Memory B cell (primary cell): ENCODE data around the gene ANO4.

Experiments
- ATAC-seq: fragments of 150-1000 bp; cut with Tn5 transposase; 2 replicates; pipeline ENCODE4 v1.10.0; 2021; ENCODE audit warnings: low read depth, mild to moderate bottlenecking, moderate library complexity
- DNase-seq, 2 donors: peaks; one replicate each; pipeline ENCODE4 v3.0.0; 2022; ENCODE audit warnings: low spot score in 2 of 2
- H3K27ac Mint-ChIP-seq: one replicate; pipeline ENCODE4 v1.8.0; 2022; ENCODE audit warnings: mild to moderate bottlenecking, moderate library complexity, mixed read lengths
- H3K27me3 Mint-ChIP-seq: one replicate; pipeline ENCODE4 v1.8.0; 2022; ENCODE audit warnings: mixed read lengths
- H3K36me3 Mint-ChIP-seq: one replicate; pipeline ENCODE4 v1.8.0; 2022; ENCODE audit warnings: mild to moderate bottlenecking, mixed read lengths
- H3K4me1 Mint-ChIP-seq: one replicate; pipeline ENCODE4 v1.8.0; 2022; ENCODE audit warnings: mixed read lengths
- H3K4me3 Mint-ChIP-seq: one replicate; pipeline ENCODE4 v1.8.0; 2022; ENCODE audit warnings: mild to moderate bottlenecking, moderate library complexity, mixed read lengths
- H3K9me3 Mint-ChIP-seq: one replicate; pipeline ENCODE4 v1.8.0; 2022; ENCODE audit warnings: mixed read lengths

The ANO4 gene

DNA sequence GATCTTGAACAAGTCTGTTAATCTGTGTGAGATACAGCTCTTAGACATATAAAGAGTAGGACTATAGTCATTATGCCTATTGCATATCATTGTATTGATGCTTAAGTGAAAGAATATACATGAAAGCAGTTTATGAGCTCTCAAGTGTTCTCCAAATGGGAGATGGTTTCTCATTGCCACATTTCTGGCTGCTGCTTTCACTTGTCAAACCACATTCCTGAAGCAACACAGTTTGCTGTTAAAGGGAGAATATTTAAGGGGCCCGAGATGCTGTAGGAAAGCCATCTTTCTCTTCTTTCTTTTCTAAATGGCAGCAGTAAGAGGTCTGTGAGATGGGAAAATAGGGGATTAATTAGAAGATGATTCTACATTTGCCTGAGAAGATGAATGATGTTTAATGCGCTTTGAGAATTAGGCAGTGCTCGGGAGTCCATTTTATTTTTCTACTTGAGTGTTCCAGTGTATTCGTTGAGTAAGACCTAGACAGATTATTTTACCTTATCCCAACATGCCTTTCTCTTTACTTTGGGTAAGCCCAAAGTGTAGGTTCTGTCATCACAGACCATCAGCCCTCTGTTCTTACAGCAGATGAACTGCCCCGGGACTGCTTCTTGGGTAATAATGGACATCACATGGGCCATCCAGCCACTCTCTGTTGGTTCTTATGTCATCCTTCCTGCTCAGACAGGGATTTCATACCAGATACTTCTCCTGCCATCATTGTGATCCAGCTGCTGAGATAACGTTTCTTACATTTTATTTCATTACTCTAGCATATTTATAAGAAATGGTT lies 35.6 kb downstream of the ANO4 start:
- Mint-ChIP-seq H3K9me3 (peaks cover 6% of the 10 kb centered on the region), H3K27ac (no peak overlapping the region), H3K4me3 (no peak overlapping the region), H3K4me1 (no peaks in the 10 kb centered on the region), H3K27me3 (peaks cover 4% of the 10 kb centered on the region), H3K36me3 (no peaks in the 10 kb centered on the region)
- no peak for DNase-seq
- no peak for ATAC-seq

DNA sequence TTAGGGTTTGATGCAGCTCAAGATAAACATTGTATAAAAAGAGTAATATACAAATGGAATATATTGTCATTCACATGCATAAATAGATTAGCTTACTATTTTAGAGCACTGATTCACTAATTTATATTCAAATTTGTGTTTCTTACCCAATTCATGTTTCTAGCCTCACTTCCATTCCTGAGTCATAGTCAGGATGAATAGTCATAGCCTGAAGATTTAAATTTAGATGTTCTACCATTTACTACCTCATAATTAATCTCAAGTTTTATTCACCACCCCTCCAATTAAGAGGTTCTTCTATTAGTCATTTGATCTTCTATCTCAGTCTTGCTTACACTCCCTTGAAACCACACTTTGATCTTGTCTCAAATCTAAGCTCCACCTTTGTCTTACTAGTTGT lies 38.7 kb downstream of the ANO4 start:
- no peaks in the 10 kb centered on the region for H3K4me1 Mint-ChIP-seq
- no peak for ATAC-seq
- H3K36me3 Mint-ChIP-seq = no peaks in the 10 kb centered on the region
- DNase-seq = no peak
- H3K27ac Mint-ChIP-seq = no peak overlapping the region
- peaks cover 3% of the 10 kb centered on the region for H3K9me3 Mint-ChIP-seq
- H3K4me3 Mint-ChIP-seq = no peak overlapping the region
- H3K27me3 Mint-ChIP-seq = peaks cover 1% of the 10 kb centered on the region

DNA sequence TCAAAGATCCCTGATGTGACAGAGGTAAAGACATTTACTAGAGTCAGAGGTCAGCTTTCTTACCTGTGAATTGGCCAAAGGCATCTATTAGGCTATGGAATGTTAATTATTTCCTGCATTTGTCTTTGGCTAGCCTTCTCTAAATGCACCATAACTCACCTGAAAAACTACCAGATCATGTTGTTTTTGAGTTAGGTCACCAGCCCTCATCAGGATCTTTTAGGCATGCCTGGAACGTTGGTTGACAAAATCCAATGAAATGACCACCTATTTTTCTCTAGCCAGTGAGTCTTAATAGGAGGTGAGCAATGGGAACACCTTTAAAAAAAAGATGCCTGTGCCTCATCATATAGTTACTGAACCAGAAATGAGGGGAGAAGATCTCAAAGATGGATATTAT lies 46.2 kb downstream of the ANO4 start:
- Mint-ChIP-seq H3K4me3 (no peak overlapping the region), H3K36me3 (no peaks in the 10 kb centered on the region), H3K27me3 (no peaks in the 10 kb centered on the region), H3K9me3 (peaks cover 5% of the 10 kb centered on the region), H3K4me1 (peaks cover 7% of the 10 kb centered on the region), H3K27ac (no peak overlapping the region)
- DNase-seq (no peak), ATAC-seq (no peak)

GRCh38 chr12:100842156-100842555 lies 47.6 kb downstream of the ANO4 start:
- H3K4me1 Mint-ChIP-seq = peaks cover 7% of the 10 kb centered on the region
- H3K27me3 Mint-ChIP-seq = no peaks in the 10 kb centered on the region
- no peak overlapping the region for H3K4me3 Mint-ChIP-seq
- DNase-seq = no peak
- peaks cover 5% of the 10 kb centered on the region for H3K9me3 Mint-ChIP-seq
- ATAC-seq = no peak
- no peak overlapping the region for H3K27ac Mint-ChIP-seq
- no peaks in the 10 kb centered on the region for H3K36me3 Mint-ChIP-seq

DNA sequence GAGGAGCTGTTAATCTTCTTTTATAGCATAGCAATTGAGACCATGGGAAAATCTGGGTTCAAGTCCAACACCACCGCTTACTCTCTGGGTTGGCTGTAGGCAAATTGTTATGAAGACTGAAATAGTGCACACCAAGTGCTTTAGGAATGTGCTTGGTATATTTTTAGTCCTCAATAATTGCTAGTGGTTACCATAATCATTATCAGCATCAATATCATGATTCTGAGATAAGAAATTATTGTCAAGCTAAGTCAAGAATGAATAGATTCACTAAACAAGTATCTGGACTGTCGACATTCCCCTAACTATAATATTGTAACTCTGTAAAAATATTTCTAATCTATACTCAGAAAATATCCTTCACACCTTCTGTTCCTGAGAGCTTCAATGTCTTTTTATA lies 48.5 kb downstream of the ANO4 start:
- ATAC-seq (no peak), DNase-seq (no peak)
- peaks cover 5% of the 10 kb centered on the region for H3K9me3 Mint-ChIP-seq
- no peak overlapping the region for H3K4me3 Mint-ChIP-seq
- H3K27me3 Mint-ChIP-seq = no peaks in the 10 kb centered on the region
- no peaks in the 10 kb centered on the region for H3K36me3 Mint-ChIP-seq
- H3K4me1 Mint-ChIP-seq = peaks cover 7% of the 10 kb centered on the region
- no peak overlapping the region for H3K27ac Mint-ChIP-seq

DNA sequence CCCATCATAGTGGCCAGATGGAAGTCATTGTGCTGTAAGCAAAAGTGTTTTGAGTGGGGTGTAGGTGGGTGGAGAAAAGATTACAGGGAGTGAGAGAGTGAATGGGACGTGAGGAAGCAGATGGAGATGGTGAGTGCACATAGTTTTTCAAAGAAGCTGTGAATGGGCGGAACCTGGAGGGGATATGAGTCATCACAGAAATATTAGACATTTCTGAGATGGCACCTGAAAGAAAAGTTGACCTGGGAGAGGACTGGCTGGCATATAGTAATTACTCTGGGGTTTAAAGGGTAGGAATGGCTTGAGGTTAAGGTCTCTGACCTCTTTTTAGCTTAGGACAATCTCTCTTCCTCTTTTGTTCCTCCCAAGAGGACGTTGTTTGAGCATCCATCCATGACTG lies 50.5 kb downstream of the ANO4 start:
- no peak for ATAC-seq
- H3K27me3 Mint-ChIP-seq = no peaks in the 10 kb centered on the region
- no peak overlapping the region for H3K27ac Mint-ChIP-seq
- H3K4me3 Mint-ChIP-seq = no peak overlapping the region
- H3K9me3 Mint-ChIP-seq = peaks cover 5% of the 10 kb centered on the region
- no peaks in the 10 kb centered on the region for H3K36me3 Mint-ChIP-seq
- DNase-seq = no peak
- H3K4me1 Mint-ChIP-seq = peaks cover 7% of the 10 kb centered on the region

GRCh38 chr12:100851637-100852036 lies 57.1 kb downstream of the ANO4 start:
- Mint-ChIP-seq H3K4me3 (no peak overlapping the region), H3K4me1 (no peaks in the 10 kb centered on the region), H3K9me3 (no peaks in the 10 kb centered on the region), H3K27ac (no peak overlapping the region), H3K36me3 (no peaks in the 10 kb centered on the region), H3K27me3 (peaks cover 2% of the 10 kb centered on the region)
- ATAC-seq = no peak
- no peak for DNase-seq

GRCh38 chr12:100857418-100857817 lies 62.8 kb downstream of the ANO4 start:
- ATAC-seq (no peak), DNase-seq (no peak)
- H3K36me3 Mint-ChIP-seq = no peaks in the 10 kb centered on the region
- no peaks in the 10 kb centered on the region for H3K9me3 Mint-ChIP-seq
- peaks cover 2% of the 10 kb centered on the region for H3K27me3 Mint-ChIP-seq
- H3K27ac Mint-ChIP-seq = no peak overlapping the region
- H3K4me3 Mint-ChIP-seq = no peak overlapping the region
- H3K4me1 Mint-ChIP-seq = no peaks in the 10 kb centered on the region

DNA sequence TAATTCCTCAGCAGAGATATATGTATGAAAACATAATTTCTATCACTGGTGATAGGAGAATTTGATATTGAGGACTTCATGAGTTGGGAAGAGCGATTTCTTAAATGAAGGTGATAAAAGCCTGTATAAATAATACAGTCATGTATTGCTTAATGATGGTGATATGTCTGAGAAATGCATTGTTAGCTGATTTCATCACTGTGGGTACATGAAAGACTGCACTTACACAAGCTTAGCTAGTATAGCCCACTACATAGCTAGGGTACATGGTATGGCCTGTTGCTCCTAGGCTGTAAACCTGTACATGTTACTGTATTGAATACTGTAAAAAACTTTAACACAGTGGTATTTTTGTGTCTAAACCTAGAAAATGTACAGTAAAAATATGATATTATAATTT lies 63.4 kb downstream of the ANO4 start:
- ATAC-seq (no peak), DNase-seq (no peak)
- no peak overlapping the region for H3K4me3 Mint-ChIP-seq
- no peak overlapping the region for H3K27ac Mint-ChIP-seq
- H3K9me3 Mint-ChIP-seq = no peaks in the 10 kb centered on the region
- H3K4me1 Mint-ChIP-seq = no peaks in the 10 kb centered on the region
- H3K27me3 Mint-ChIP-seq = peaks cover 2% of the 10 kb centered on the region
- H3K36me3 Mint-ChIP-seq = no peaks in the 10 kb centered on the region

- H3K9me3 Mint-ChIP-seq = no peaks in the 10 kb centered on the region
- H3K4me1 Mint-ChIP-seq = no peaks in the 10 kb centered on the region
- H3K4me3 Mint-ChIP-seq = no peak overlapping the region
- H3K27ac Mint-ChIP-seq = no peak overlapping the region
- DNase-seq (no peak), ATAC-seq (no peak)
- no peaks in the 10 kb centered on the region for H3K36me3 Mint-ChIP-seq
- H3K27me3 Mint-ChIP-seq = peaks cover 2% of the 10 kb centered on the region
Observed at GRCh38 chr12:100858656-100859055, 64.1 kb downstream of the ANO4 start.

DNA sequence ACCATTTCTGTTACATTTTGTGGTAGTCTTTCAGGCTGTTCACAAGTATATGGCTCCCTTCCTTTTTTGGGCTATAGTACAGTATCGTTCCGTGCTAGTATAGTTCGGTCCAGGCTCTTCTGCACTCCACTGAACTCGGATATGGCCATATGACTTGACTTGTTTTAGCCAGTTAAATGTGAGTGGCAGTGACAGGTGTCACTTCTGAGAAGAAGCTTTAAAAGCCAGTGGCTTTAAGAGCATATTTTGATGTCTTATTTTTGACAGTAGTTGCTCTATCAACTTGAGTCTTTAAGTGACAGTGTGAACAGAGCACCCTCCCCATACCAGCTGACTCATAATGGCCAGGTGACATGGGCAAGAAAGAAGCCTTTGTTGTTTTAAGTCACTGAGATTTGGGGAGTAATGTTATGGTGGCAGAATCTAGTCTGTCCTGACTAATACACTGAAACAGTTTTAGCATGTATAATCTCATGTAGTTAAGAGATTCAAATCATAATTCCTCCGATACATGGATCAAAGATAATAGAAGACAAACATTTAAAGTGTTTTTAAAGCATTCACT lies 64.6 kb downstream of the ANO4 start:
- H3K36me3 Mint-ChIP-seq = no peaks in the 10 kb centered on the region
- no peak overlapping the region for H3K4me3 Mint-ChIP-seq
- no peaks in the 10 kb centered on the region for H3K4me1 Mint-ChIP-seq
- no peak for DNase-seq
- H3K27me3 Mint-ChIP-seq = peaks cover 2% of the 10 kb centered on the region
- H3K9me3 Mint-ChIP-seq = no peaks in the 10 kb centered on the region
- no peak overlapping the region for H3K27ac Mint-ChIP-seq
- no peak for ATAC-seq

DNA sequence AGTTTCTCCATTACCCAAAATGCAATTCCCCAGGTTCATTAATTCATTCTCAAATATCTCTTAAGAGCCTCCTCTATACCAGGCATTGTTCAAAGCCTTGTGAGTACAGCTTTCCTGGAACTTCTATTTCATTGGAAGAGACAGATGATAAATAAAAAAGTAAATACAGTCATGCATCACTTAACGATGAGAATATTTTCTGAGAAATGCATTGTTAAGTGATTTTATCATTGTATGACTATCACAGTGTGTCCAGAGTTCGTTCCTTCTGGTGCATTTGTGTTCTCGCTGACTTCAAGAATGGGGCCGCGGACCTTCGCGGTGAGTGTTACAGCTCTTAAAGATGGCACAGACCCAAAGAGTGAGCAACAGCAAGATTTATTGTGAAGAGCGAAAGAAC lies 66.0 kb downstream of the ANO4 start:
- ATAC-seq (no peak), DNase-seq (no peak)
- Mint-ChIP-seq H3K9me3 (no peaks in the 10 kb centered on the region), H3K36me3 (no peaks in the 10 kb centered on the region), H3K4me3 (no peak overlapping the region), H3K27ac (no peak overlapping the region), H3K27me3 (no peaks in the 10 kb centered on the region), H3K4me1 (no peaks in the 10 kb centered on the region)

GRCh38 chr12:100862676-100863075 lies 68.1 kb downstream of the ANO4 start:
- Mint-ChIP-seq H3K27me3 (no peaks in the 10 kb centered on the region), H3K4me1 (no peaks in the 10 kb centered on the region), H3K4me3 (no peak overlapping the region), H3K9me3 (no peaks in the 10 kb centered on the region), H3K27ac (no peak overlapping the region), H3K36me3 (no peaks in the 10 kb centered on the region)
- ATAC-seq = no peak
- DNase-seq = no peak

GRCh38 chr12:100864366-100864765 lies 69.8 kb downstream of the ANO4 start:
- ATAC-seq (no peak), DNase-seq (no peak)
- no peak overlapping the region for H3K4me3 Mint-ChIP-seq
- H3K27ac Mint-ChIP-seq = no peak overlapping the region
- H3K36me3 Mint-ChIP-seq = no peaks in the 10 kb centered on the region
- no peaks in the 10 kb centered on the region for H3K4me1 Mint-ChIP-seq
- no peaks in the 10 kb centered on the region for H3K27me3 Mint-ChIP-seq
- H3K9me3 Mint-ChIP-seq = no peaks in the 10 kb centered on the region
